Stimulated activated CD4-positive, alpha-beta T cell treated with anti-CD3 and anti-CD28 coated beads, TNF-alpha, amount 100 ng/mL, for 1 hour (primary cell): ENCODE data around the gene L3MBTL4.

Experiments used
- DNase-seq, 3 donors: peaks; one replicate each; pipeline ENCODE4 v3.0.0-alpha.2; 2020; ENCODE audit warnings: low read depth in 3 of 3, low spot score in 1 of 3

L3MBTL4 gene

GRCh38 chr18:6001867-6002266, 412.8 kb downstream of the L3MBTL4 start:
- no peak for DNase-seq

- no peak for DNase-seq
Observed at GRCh38 chr18:5998907-5999306, 415.8 kb downstream of the L3MBTL4 start.

GRCh38 chr18:5998166-5998881, 416.4 kb downstream of the L3MBTL4 start:
- DNase-seq = no peak

- DNase-seq = no peak
Observed at GRCh38 chr18:5997361-5997760, 417.4 kb downstream of the L3MBTL4 start.

GRCh38 chr18:5995626-5996025, 419.1 kb downstream of the L3MBTL4 start:
- DNase-seq = no peak

GRCh38 chr18:5993938-5994337, 420.8 kb downstream of the L3MBTL4 start:
- DNase-seq = no peak

GRCh38 chr18:5992381-5992780, 422.3 kb downstream of the L3MBTL4 start:
- DNase-seq = no peak

- no peak for DNase-seq
Observed at GRCh38 chr18:5987249-5987648, 427.5 kb downstream of the L3MBTL4 start.

GRCh38 chr18:5986257-5986931, 428.3 kb downstream of the L3MBTL4 start:
- DNase-seq = no peak

- no peak for DNase-seq
Observed at GRCh38 chr18:5984245-5984644, 430.5 kb downstream of the L3MBTL4 start.

GRCh38 chr18:5983488-5983887, 431.2 kb downstream of the L3MBTL4 start:
- DNase-seq = no peak

- DNase-seq = no peak
Observed at GRCh38 chr18:5982332-5982731, 432.4 kb downstream of the L3MBTL4 start.

- DNase-seq = no peak
Observed at GRCh38 chr18:5980721-5981120, 434.0 kb downstream of the L3MBTL4 start.

- no peak for DNase-seq
Observed at GRCh38 chr18:5979971-5980457, 434.7 kb downstream of the L3MBTL4 start.

- no peak for DNase-seq
Observed at GRCh38 chr18:5979176-5979888, 435.4 kb downstream of the L3MBTL4 start.

GRCh38 chr18:5977022-5977421, 437.7 kb downstream of the L3MBTL4 start:
- no peak for DNase-seq

GRCh38 chr18:5975111-5976002, 439.4 kb downstream of the L3MBTL4 start:
- DNase-seq = no peak

- no peak for DNase-seq
Observed at GRCh38 chr18:5974696-5975095, 440.0 kb downstream of the L3MBTL4 start.

- DNase-seq = no peak
Observed at GRCh38 chr18:5973099-5973498, 441.6 kb downstream of the L3MBTL4 start.

GRCh38 chr18:5972298-5972697, 442.4 kb downstream of the L3MBTL4 start:
- no peak for DNase-seq

- no peak for DNase-seq
Observed at GRCh38 chr18:5969989-5970403, 444.7 kb downstream of the L3MBTL4 start.
